Activated naive CD4-positive, alpha-beta T cell treated with Interleukin-2 at 50 U/mL for 16 hours (primary cell): ENCODE results near the gene GGCX.

Experiments used
- DNase-seq: peaks from one replicate; pipeline ENCODE4 v3.0.0-alpha.2; 2020

Gene GGCX

GRCh38 chr2:85505551-85506238, 55.6 kb downstream of the GGCX start:
- no peak for DNase-seq

- no peak for DNase-seq
Observed at GRCh38 chr2:85504778-85505261, 56.5 kb downstream of the GGCX start.

GRCh38 chr2:85503851-85504777, 57.2 kb downstream of the GGCX start:
- no peak for DNase-seq

GRCh38 chr2:85503168-85503850, 58.0 kb downstream of the GGCX start:
- no peak for DNase-seq

GRCh38 chr2:85502720-85503119, 58.6 kb downstream of the GGCX start:
- DNase-seq: no peak

- DNase-seq: no peak
Observed at GRCh38 chr2:85501248-85501647, 60.0 kb downstream of the GGCX start.

- DNase-seq: no peak
Observed at GRCh38 chr2:85497944-85498630, 63.2 kb downstream of the GGCX start.

- no peak for DNase-seq
Observed at GRCh38 chr2:85496436-85496835, 64.9 kb downstream of the GGCX start.
